ENCODE measurements around the gene HELZ2.

DNA sequence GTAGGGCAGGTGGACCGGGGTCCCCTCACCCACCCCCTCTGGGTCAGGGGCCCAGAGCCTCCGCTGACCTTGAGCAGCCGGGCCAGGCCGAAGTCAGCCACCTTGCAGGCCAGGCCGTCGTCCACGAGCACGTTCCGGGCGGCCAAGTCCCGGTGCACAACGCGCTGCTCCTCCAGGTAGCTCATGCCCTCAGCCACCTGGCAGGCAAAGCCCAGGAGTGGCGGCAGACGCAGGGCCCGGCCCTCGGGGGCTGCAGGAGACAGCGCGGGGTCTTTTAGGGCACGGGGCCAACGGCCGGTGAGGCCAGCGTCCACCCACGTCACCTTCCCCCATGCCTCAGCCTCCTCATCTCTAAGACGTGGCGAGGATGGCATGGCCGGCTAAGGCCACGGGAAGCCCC, 32.7 kb downstream of the HELZ2 start:
- TF ChIP-seq, protein P1, sequence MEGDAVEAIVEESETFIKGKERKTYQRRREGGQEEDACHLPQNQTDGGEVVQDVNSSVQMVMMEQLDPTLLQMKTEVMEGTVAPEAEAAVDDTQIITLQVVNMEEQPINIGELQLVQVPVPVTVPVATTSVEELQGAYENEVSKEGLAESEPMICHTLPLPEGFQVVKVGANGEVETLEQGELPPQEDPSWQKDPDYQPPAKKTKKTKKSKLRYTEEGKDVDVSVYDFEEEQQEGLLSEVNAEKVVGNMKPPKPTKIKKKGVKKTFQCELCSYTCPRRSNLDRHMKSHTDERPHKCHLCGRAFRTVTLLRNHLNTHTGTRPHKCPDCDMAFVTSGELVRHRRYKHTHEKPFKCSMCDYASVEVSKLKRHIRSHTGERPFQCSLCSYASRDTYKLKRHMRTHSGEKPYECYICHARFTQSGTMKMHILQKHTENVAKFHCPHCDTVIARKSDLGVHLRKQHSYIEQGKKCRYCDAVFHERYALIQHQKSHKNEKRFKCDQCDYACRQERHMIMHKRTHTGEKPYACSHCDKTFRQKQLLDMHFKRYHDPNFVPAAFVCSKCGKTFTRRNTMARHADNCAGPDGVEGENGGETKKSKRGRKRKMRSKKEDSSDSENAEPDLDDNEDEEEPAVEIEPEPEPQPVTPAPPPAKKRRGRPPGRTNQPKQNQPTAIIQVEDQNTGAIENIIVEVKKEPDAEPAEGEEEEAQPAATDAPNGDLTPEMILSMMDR (IDR thresholded peaks at IDR 0.05), result no peak
- TF ChIP-seq EZH2 (IDR thresholded peaks at IDR 0.05; ENCODE audit: borderline replicate concordance, insufficient read depth, low read depth, low read length, poor library complexity, severe bottlenecking), result no peak
